ENCODE data around the gene KCNMA1.

Gene KCNMA1

GRCh38 chr10:77060913-77061312 is 576.7 kb downstream of the KCNMA1 start:
- no peak for DNase-seq

DNA sequence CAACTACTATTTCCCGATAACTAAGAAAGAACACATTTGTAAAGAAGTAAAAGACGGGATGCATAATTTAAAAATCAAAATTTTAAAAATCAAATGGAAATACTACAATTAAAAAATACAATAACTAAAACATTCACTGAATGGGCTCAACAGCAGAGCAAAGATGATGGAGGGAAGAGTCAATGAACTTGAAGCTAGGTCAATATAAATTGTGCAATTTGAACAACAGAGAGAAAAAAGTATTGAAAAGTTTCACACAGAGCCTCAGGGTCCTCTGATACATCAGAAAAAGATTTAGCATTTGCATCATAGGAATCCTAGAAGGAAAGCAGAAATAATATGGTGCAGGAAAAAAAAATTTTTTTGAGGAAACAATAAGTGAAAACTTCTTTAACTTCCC is 581.0 kb downstream of the KCNMA1 start:
- DNase-seq, result no peak

- DNase-seq, result no peak
Measured at GRCh38 chr10:77052593-77052992, 585.0 kb downstream of the KCNMA1 start.

DNA sequence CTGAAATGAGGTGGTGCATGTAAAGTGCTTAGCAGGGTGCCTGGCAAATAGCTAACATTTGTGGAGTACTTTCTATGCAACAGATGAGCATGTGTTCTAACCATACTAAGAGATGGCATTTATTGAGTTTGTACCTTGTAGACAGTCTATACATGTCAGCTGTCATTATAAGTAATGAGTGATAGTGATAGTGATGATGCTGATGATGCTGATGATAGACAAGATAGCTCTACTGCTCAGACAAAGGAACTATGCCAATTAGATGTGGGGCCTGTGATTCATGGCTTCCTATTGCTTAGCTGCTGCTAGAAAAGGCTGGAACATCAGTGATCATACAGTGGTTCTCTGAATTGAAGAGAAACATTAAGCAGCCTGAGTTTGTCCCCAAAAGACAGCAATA is 585.8 kb downstream of the KCNMA1 start:
- DNase-seq, result no peak

DNA sequence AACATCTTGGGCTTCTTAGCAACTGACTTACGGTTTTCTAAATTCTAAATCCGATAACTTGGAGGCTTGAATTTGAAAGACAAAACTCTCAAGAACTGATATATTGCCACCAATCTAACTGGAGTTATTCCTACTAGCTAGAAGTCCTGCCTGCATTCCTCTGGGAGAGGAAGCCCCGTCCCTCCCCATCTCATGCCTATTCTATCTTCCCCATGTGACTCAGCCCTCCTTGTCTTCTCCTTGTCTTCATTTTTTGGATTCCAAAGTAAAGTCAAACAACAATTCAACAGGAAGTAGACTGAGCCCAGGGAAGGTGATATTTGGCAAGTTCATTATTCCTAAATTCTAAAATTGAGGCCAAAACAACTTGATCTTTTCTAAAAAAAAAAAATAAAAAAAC is 587.7 kb downstream of the KCNMA1 start:
- no peak for DNase-seq

- DNase-seq, result no peak
Measured at GRCh38 chr10:77049146-77049545, 588.5 kb downstream of the KCNMA1 start.

GRCh38 chr10:77045085-77045484 is 592.5 kb downstream of the KCNMA1 start:
- peak in 1 of 3 experiments; percentile 11 for DNase-seq

GRCh38 chr10:77043420-77043763 is 594.2 kb downstream of the KCNMA1 start:
- no peak for DNase-seq

- no peak for DNase-seq
Measured at GRCh38 chr10:77042706-77043419, 594.7 kb downstream of the KCNMA1 start.

DNA sequence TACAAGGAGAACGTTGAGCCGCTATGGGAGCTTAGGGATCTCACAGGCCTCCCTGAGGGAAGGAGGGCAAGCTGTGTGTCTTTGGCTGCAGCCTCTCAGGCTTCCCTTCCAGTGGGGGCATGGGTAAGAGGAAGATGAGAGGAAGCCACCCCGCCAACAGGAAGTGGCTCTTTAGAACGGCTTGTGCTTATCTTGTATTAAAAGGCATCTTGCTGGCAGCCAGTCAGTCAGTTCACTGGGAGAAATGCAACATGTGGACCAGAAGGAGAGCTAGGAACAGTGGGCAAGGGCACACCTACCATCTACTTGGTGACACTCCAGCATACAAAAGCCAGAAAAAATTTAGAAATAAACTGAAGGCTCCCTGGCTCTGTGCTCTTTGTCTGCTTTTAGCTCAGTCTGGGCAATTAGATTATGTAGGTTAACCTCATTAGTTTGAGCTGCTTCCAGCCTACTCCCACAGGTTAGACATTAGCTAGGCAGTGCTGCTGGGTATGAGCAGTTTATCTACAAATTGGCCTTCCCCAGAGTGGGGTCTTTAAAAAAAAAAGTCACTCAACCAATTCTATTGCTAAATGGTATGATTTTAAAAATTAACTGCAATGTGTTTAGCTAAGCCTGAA is 595.9 kb downstream of the KCNMA1 start:
- no peak for DNase-seq

GRCh38 chr10:77038407-77038806 is 599.2 kb downstream of the KCNMA1 start:
- DNase-seq, result no peak

- DNase-seq, result peak; percentile 76 to 85 (median 84)
Measured at GRCh38 chr10:77037735-77038403, 599.7 kb downstream of the KCNMA1 start.

DNA sequence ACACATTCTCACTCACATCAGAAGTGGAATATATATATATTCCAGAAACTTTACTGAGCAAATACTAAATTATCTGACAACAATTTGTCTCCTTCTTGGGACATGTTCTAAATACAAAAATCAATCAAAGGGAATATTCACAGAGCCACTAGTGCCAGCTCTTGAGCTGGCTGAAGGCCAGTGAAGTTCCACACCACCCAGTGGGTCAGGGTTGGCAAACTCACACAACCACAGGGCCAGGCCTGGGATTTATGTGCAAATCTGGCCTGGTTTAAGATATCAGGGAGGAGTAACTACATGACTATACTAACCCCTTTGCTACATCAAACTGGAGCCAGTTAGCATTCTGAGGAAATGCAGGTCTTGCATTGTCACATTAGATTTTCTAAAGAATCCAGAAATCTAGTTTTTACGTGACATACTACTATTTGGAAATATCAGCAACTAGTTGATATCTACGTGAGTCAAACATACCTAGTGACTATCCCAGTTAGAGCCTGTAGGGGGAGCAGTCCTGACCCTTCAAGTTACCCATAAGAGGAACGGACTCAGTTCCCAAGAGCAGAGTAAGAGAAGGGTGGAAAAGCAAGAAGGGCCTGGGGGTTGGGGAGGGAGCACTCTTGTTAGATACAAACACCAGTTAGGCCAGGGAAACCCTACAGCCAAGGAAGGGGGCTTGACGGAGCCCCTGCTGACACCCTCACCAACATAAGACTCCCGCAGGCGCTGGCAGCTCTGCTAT is 600.4 kb downstream of the KCNMA1 start:
- DNase-seq, result peak in 2 of 3 experiments; percentile 12 to 62

DNA sequence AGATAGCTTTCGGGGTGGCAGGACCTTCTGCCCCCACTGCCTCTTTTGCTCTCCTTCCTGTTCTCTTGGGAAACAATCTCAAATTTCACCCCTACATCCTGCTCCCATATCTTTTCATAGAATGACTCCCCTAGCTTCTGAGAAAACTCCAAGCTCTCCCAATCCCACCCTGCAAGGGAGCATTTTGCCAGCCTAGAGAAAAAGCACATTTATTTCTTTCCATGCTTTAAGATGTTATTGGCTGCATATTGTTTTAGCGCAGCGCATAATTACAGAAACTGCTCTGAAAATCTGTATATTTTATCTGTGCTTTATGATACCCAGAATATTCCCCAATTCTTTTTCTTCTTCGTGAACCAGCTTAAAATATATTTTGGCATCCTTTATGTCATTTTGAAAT is 601.3 kb downstream of the KCNMA1 start:
- DNase-seq, result no peak

DNA sequence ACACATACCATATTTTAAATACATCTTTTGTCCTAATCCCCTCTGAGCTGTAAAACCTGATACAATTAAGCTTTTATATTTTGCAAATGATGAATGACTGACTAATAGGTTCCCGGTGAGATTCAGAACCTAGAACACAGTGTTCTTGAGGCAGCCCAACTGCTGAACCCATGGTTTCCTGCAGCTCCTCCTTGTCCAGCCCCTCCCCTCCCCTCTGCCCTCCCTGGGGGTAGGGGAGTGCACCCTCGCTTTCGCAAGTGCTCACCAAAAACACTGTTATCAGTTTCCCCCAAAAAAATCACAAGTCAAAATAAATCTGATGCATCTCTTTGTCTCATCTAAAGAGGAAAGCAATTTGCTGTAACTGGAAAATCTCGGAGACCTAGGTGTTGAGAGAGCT is 602.8 kb downstream of the KCNMA1 start:
- DNase-seq, result no peak

DNA sequence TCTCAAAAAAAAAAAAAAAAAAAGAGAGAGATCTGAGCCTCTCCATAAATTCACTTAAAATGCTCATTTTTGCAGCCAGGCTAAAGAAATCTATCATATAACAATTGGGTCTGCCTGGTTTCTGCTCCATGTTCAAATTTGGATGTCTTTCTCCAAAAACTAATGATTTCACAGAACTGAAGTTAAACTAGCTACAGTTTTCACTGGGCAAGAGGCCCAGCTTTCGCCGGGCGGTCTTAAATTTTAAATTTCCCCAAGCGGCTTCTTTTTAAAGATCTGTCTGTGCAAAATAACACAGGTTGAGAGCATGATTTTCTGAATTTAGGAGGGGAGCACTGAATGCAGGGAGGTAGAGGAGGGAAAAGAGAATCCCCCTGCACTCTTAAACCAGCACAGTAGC is 603.4 kb downstream of the KCNMA1 start:
- no peak for DNase-seq

DNA sequence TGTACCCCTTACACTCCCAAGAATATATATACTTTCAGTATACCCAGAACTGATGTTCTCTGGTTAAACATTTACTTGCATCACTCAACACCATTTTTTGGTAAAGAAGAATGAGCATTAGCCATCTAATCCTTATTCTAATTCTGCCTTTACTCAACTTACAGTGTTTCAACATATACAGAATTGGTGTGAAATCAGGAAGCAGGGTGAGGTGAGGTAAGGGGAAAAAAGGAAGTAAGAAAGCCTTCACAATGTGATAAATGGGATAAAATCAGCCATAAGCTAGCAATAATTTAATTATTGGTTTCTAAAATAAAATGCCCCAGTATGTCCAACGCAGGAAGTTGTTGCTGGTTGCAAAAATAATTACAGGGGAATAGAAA is 605.4 kb downstream of the KCNMA1 start:
- no peak for DNase-seq

- DNase-seq, result no peak
Measured at GRCh38 chr10:77031531-77032187, 605.9 kb downstream of the KCNMA1 start.

GRCh38 chr10:77030974-77031373 is 606.6 kb downstream of the KCNMA1 start:
- no peak for DNase-seq

GRCh38 chr10:77029777-77030717 is 607.6 kb downstream of the KCNMA1 start:
- no peak for DNase-seq

GRCh38 chr10:77028042-77028441 is 609.6 kb downstream of the KCNMA1 start:
- no peak for DNase-seq

- DNase-seq, result no peak
Measured at GRCh38 chr10:77027576-77027975, 610.0 kb downstream of the KCNMA1 start.

Data from NCI-H1417 (cell line).